SK-N-SH treated with all-trans-retinoic acid at 6 μM for 48 hours (cell line): ENCODE measurements around the gene IQCC.

Experiments used
- BACH2 ChIP-seq: fragments of 250-450 bp; sonication (Bioruptor Pico); IDR thresholded peaks from 2 replicates; pipeline ENCODE4 v1.9.0; 2021; ENCODE audit warnings: mild to moderate bottlenecking, borderline replicate concordance
- CSDC2 ChIP-seq: fragments of 250-450 bp; sonication (Bioruptor Pico); IDR thresholded peaks from 2 replicates; pipeline ENCODE4 v1.5.0; 2020; ENCODE audit warnings: mild to moderate bottlenecking, moderate library complexity
- ESRRG ChIP-seq: fragments of 250-450 bp; sonication (Bioruptor Pico); IDR thresholded peaks from 2 replicates; pipeline ENCODE4 v1.6.1; 2021; ENCODE audit warnings: mild to moderate bottlenecking
- TCF4 ChIP-seq: fragments of 250-450 bp; sonication (Bioruptor Pico); IDR thresholded peaks from 2 replicates; pipeline ENCODE4 v1.8.0; 2021; ENCODE audit warnings: mild to moderate bottlenecking, moderate library complexity, borderline replicate concordance
- TOX ChIP-seq: fragments of 250-450 bp; sonication (Bioruptor Pico); IDR thresholded peaks from 2 replicates; pipeline ENCODE4 v1.8.0; 2021; ENCODE audit warnings: mild to moderate bottlenecking, moderate library complexity, borderline replicate concordance
- ZFP30 ChIP-seq: fragments of 450-650 bp; formaldehyde crosslinking; IDR thresholded peaks from 2 replicates; pipeline ENCODE4 v1.5.0; 2022; ENCODE audit warnings: mild to moderate bottlenecking, moderate library complexity
- ZNF565 ChIP-seq: fragments of 450-650 bp; formaldehyde crosslinking; conservative IDR thresholded peaks from 2 replicates; pipeline ENCODE4 v1.5.0; 2020; ENCODE audit warnings: low read depth, mild to moderate bottlenecking, moderate library complexity
- TF ChIP-seq, protein P1 (sequence below): fragments of 250-450 bp; sonication (Bioruptor Pico); IDR thresholded peaks from 2 replicates; pipeline ENCODE4 v1.8.0; 2020; ENCODE audit warnings: mild to moderate bottlenecking, moderate library complexity, borderline replicate concordance
- TF ChIP-seq, protein P2 (sequence below): fragments of 250-450 bp; sonication (Bioruptor Pico); IDR thresholded peaks from 2 replicates; pipeline ENCODE4 v1.8.0; 2021; ENCODE audit warnings: low read depth, mild to moderate bottlenecking, moderate library complexity, borderline replicate concordance
- TF ChIP-seq, protein P3 (sequence below): fragments of 250-450 bp; sonication (Bioruptor Pico); IDR thresholded peaks from 2 replicates; pipeline ENCODE4 v1.5.1; 2020; ENCODE audit warnings: low read depth, mild to moderate bottlenecking, moderate library complexity

DNA sequence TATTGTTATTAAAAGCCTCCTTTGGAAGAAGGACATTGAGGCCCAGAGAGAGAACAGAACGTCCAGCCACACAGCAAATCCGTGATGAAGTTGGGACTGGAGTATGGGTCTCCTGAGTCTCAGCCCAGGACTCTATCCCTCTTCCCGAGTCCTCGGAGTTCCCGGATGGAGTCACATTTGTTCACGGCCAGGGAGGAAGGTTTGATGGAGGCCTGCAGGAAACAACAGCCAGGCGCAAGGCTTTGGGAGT is 26.4 kb upstream of the IQCC start:
- TF ChIP-seq TOX (CRISPR knock-in tag) (no peak), ZFP30 (CRISPR knock-in tag) (no peak), TCF4 (CRISPR knock-in tag) (no peak), ZNF565 (no peak), CSDC2 (no peak), ESRRG (CRISPR knock-in tag) (no peak), BACH2 (CRISPR knock-in tag) (no peak)
- TF ChIP-seq, protein P1, sequence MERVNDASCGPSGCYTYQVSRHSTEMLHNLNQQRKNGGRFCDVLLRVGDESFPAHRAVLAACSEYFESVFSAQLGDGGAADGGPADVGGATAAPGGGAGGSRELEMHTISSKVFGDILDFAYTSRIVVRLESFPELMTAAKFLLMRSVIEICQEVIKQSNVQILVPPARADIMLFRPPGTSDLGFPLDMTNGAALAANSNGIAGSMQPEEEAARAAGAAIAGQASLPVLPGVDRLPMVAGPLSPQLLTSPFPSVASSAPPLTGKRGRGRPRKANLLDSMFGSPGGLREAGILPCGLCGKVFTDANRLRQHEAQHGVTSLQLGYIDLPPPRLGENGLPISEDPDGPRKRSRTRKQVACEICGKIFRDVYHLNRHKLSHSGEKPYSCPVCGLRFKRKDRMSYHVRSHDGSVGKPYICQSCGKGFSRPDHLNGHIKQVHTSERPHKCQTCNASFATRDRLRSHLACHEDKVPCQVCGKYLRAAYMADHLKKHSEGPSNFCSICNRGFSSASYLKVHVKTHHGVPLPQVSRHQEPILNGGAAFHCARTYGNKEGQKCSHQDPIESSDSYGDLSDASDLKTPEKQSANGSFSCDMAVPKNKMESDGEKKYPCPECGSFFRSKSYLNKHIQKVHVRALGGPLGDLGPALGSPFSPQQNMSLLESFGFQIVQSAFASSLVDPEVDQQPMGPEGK = no peak
- TF ChIP-seq, protein P2, sequence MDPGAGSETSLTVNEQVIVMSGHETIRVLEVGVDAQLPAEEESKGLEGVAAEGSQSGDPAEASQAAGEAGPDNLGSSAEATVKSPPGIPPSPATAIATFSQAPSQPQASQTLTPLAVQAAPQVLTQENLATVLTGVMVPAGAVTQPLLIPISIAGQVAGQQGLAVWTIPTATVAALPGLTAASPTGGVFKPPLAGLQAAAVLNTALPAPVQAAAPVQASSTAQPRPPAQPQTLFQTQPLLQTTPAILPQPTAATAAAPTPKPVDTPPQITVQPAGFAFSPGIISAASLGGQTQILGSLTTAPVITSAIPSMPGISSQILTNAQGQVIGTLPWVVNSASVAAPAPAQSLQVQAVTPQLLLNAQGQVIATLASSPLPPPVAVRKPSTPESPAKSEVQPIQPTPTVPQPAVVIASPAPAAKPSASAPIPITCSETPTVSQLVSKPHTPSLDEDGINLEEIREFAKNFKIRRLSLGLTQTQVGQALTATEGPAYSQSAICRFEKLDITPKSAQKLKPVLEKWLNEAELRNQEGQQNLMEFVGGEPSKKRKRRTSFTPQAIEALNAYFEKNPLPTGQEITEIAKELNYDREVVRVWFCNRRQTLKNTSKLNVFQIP (CRISPR knock-in tag) = no peak
- TF ChIP-seq, protein P3, sequence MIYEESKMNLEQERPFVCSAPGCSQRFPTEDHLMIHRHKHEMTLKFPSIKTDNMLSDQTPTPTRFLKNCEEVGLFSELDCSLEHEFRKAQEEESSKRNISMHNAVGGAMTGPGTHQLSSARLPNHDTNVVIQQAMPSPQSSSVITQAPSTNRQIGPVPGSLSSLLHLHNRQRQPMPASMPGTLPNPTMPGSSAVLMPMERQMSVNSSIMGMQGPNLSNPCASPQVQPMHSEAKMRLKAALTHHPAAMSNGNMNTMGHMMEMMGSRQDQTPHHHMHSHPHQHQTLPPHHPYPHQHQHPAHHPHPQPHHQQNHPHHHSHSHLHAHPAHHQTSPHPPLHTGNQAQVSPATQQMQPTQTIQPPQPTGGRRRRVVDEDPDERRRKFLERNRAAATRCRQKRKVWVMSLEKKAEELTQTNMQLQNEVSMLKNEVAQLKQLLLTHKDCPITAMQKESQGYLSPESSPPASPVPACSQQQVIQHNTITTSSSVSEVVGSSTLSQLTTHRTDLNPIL (CRISPR knock-in tag) = no peak
